Measurements from ENCODE around the gene CPSF4L. TPM values are rescaled to one million over a fixed set of nuclear protein-coding genes. Genes with fewer than 3 reads are reported as not detected.

The CPSF4L gene
- total and polyA plus RNA-seq, 2 of the 13 experiments (the other 11 are each of a cell fraction or from before 2014, with no cell fraction given), result 0.73 to 1.6 TPM

GRCh38 chr17:73232587-73233373 is 28.9 kb downstream of the CPSF4L start (continued):
- 0 out of 2 replicates have a peak, but pooled peaks have one; percentile 13 for TF ChIP-seq PRDM10 (CRISPR knock-in tag; IDR thresholded peaks at IDR 0.05; ENCODE audit: low read depth)
- no peak for TF ChIP-seq KLF12 (CRISPR knock-in tag; IDR thresholded peaks at IDR 0.05; ENCODE audit: borderline replicate concordance)
- no peak; the same call in 1 of the 2 replicates for TF ChIP-seq ZNF816 (CRISPR knock-in tag; IDR thresholded peaks at IDR 0.05; ENCODE audit: borderline replicate concordance)
- no peak for TF ChIP-seq U2AF1 (optimal IDR thresholded peaks at IDR 0.05; ENCODE audit: low read depth, low read length)
- TF ChIP-seq ZKSCAN1 (IDR thresholded peaks at IDR 0.05; ENCODE audit: low read length), result no peak
- TF ChIP-seq RBM22 (optimal IDR thresholded peaks at IDR 0.05; ENCODE audit: low read length), result no peak
- TF ChIP-seq ZHX1 (CRISPR knock-in tag; IDR thresholded peaks at IDR 0.05; ENCODE audit: low read depth), result no peak
- TF ChIP-seq ZNF549 (CRISPR knock-in tag; IDR thresholded peaks at IDR 0.05), result no peak
- TF ChIP-seq HNF4G (IDR thresholded peaks at IDR 0.05; ENCODE audit: borderline replicate concordance, low read depth, low read length), result no peak
- TF ChIP-seq HNF4G (CRISPR knock-in tag; IDR thresholded peaks at IDR 0.05; ENCODE audit: borderline replicate concordance, low read depth), result no peak
- TF ChIP-seq ZFP36 (IDR thresholded peaks at IDR 0.05; ENCODE audit: borderline replicate concordance, low read depth, low read length, partially characterized antibody), result no peak
- no peak for TF ChIP-seq ZNF207 (IDR thresholded peaks at IDR 0.05; ENCODE audit: borderline replicate concordance)
- no peak for TF ChIP-seq NR2F2 (IDR thresholded peaks at IDR 0.05; ENCODE audit: borderline replicate concordance, low read depth)
- TF ChIP-seq CCDC6 (CRISPR knock-in tag; IDR thresholded peaks at IDR 0.05), result no peak
- no peak for TF ChIP-seq RFXAP (CRISPR knock-in tag; IDR thresholded peaks at IDR 0.05; ENCODE audit: borderline replicate concordance)
- TF ChIP-seq CSRNP1 (CRISPR knock-in tag; IDR thresholded peaks at IDR 0.05), result no peak
- TF ChIP-seq KDM1A (CRISPR knock-in tag; IDR thresholded peaks at IDR 0.05), result no peak
- no peak for TF ChIP-seq IRX3 (CRISPR knock-in tag; IDR thresholded peaks at IDR 0.05; ENCODE audit: borderline replicate concordance, low read depth)
- no peak for TF ChIP-seq RAD51 (IDR thresholded peaks at IDR 0.05; ENCODE audit: borderline replicate concordance)
- 0 out of 2 replicates have a peak, but pooled peaks have one; percentile 52 for TF ChIP-seq ZNF605 (CRISPR knock-in tag; IDR thresholded peaks at IDR 0.05)
- TF ChIP-seq ZNF431 (CRISPR knock-in tag; IDR thresholded peaks at IDR 0.05; ENCODE audit: borderline replicate concordance, low read depth), result no peak

All from HepG2 (cell line).